Testis (tissue), 2 donors: ENCODE results near the gene TRIO.

Experiments
- POLR2A ChIP-seq: fragments of 450-650 bp; IDR thresholded peaks from one replicate; pipeline ENCODE4 v1.6.1; 2017; ENCODE audit warnings: antibody characterized with exemption, mild to moderate bottlenecking, moderate library complexity
- TF ChIP-seq, protein P1 (sequence below), 3 experiments: fragments of 450-650 bp in 2 of 3; fragments of 200-600 bp in 1 of 3; sonication (generic) in 1 of 3; IDR thresholded peaks; one replicate each; pipeline ENCODE4 v1.5.1; 2016 to 2019; ENCODE audit warnings: antibody characterized with exemption in 3 of 3, mild to moderate bottlenecking in 2 of 3, moderate library complexity in 1 of 3

DNA sequence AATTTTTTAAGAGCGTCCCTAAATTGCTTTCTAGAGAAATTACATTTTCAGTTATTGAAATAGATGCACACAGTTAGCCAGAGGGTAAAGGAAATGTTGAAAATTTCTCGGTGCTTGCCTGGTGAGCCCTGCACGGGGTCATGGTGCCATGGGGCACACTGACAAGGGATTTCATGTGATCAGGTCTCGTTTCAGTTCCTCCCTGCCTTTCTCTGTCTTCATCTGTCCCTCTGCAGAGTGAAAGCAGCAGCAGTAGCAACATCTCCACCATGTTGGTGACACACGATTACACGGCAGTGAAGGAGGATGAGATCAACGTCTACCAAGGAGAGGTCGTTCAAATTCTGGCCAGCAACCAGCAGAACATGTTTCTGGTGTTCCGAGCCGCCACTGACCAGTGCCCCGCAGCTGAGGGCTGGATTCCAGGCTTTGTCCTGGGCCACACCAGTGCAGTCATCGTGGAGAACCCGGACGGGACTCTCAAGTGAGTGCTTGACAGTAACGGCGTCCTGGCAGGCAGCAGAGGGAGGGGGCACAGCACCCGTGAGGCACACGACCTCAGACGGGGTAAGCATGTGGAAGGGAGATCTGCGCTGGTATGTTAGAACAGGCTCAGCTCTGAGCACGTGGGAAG, 349.3 kb downstream of the TRIO start:
- TF ChIP-seq, protein P1, sequence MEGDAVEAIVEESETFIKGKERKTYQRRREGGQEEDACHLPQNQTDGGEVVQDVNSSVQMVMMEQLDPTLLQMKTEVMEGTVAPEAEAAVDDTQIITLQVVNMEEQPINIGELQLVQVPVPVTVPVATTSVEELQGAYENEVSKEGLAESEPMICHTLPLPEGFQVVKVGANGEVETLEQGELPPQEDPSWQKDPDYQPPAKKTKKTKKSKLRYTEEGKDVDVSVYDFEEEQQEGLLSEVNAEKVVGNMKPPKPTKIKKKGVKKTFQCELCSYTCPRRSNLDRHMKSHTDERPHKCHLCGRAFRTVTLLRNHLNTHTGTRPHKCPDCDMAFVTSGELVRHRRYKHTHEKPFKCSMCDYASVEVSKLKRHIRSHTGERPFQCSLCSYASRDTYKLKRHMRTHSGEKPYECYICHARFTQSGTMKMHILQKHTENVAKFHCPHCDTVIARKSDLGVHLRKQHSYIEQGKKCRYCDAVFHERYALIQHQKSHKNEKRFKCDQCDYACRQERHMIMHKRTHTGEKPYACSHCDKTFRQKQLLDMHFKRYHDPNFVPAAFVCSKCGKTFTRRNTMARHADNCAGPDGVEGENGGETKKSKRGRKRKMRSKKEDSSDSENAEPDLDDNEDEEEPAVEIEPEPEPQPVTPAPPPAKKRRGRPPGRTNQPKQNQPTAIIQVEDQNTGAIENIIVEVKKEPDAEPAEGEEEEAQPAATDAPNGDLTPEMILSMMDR (IDR thresholded peaks at IDR 0.05): no peak
- TF ChIP-seq POLR2A: no peak
